HepG2 (cell line): ENCODE data around the gene ALDH3B2. TPM values are rescaled to one million over a fixed set of nuclear protein-coding genes. Genes with fewer than 3 reads are reported as not detected.

Experiments used
- ATF5 ChIP-seq: sonication (generic); formaldehyde crosslinking; IDR thresholded peaks from 2 replicates; pipeline ENCODE4 v1.4.0; 2020; ENCODE audit warnings: mild to moderate bottlenecking, low read depth, missing genetic modification reagents
- BRD4 ChIP-seq: sonication (generic); formaldehyde crosslinking; IDR thresholded peaks from 2 replicates; pipeline ENCODE4 v1.4.0; 2020; ENCODE audit warnings: missing genetic modification reagents
- ETV5 ChIP-seq: IDR thresholded peaks from 2 replicates; pipeline ENCODE4 v1.6.1; 2018; ENCODE audit warnings: missing biosample characterization, missing genetic modification reagents, inconsistent platforms, borderline replicate concordance
- HCFC1 ChIP-seq: fragments of 150-350 bp; IDR thresholded peaks from 2 replicates; pipeline ENCODE4 v1.6.1; 2014; ENCODE audit warnings: low read depth, low read length
- JUND ChIP-seq: sonication (generic); formaldehyde crosslinking; IDR thresholded peaks from 2 replicates; pipeline ENCODE4 v1.8.0; 2022; ENCODE audit warnings: mild to moderate bottlenecking, missing genetic modification reagents
- NFYC ChIP-seq: IDR thresholded peaks from 2 replicates; pipeline ENCODE4 v1.6.1; 2016; ENCODE audit warnings: missing genetic modification reagents, missing compliant biosample characterization
- NONO ChIP-seq, 2 experiments: fragments of 450-650 bp in 1 of 2; sonication (generic) in 1 of 2; formaldehyde crosslinking in 1 of 2; IDR thresholded peaks in 1 of 2; conservative IDR thresholded peaks in 1 of 2; 2 replicates each; pipeline versions ENCODE4 v1.6.1 to v1.8.0; 2017 to 2022; ENCODE audit warnings: mild to moderate bottlenecking in 1 of 2, missing genetic modification reagents in 1 of 2, moderate library complexity in 1 of 2
- PATZ1 ChIP-seq: sonication (generic); formaldehyde crosslinking; IDR thresholded peaks from 2 replicates; pipeline ENCODE4 v1.4.0; 2020; ENCODE audit warnings: missing genetic modification reagents
- RNF2 ChIP-seq: fragments of 450-650 bp; conservative IDR thresholded peaks from 2 replicates; pipeline ENCODE4 v1.6.1; 2016; ENCODE audit warnings: low read depth
- TBP ChIP-seq: sonication (generic); formaldehyde crosslinking; IDR thresholded peaks from 2 replicates; pipeline ENCODE4 v1.5.0; 2020; ENCODE audit warnings: missing genetic modification reagents
- ZBTB42 ChIP-seq: sonication (generic); formaldehyde crosslinking; IDR thresholded peaks from 2 replicates; pipeline ENCODE4 v1.5.0; 2020; ENCODE audit warnings: mild to moderate bottlenecking, missing genetic modification reagents
- ZBTB46 ChIP-seq: sonication (generic); formaldehyde crosslinking; IDR thresholded peaks from 2 replicates; pipeline ENCODE4 v1.4.0; 2020; ENCODE audit warnings: mild to moderate bottlenecking, missing genetic modification reagents, borderline replicate concordance
- ZNF121 ChIP-seq: sonication (generic); formaldehyde crosslinking; IDR thresholded peaks from 2 replicates; pipeline ENCODE4 v1.5.0; 2020; ENCODE audit warnings: mild to moderate bottlenecking, missing genetic modification reagents
- ZNF276 ChIP-seq: sonication (generic); formaldehyde crosslinking; IDR thresholded peaks from 2 replicates; pipeline ENCODE4 v1.4.0; 2020; ENCODE audit warnings: mild to moderate bottlenecking, low read depth, missing genetic modification reagents
- ZNF512 ChIP-seq: sonication (generic); formaldehyde crosslinking; IDR thresholded peaks from 2 replicates; pipeline ENCODE4 v1.4.0; 2020; ENCODE audit warnings: mild to moderate bottlenecking, missing genetic modification reagents
- ZNF547 ChIP-seq: sonication (generic); formaldehyde crosslinking; IDR thresholded peaks from 2 replicates; pipeline ENCODE4 v1.5.1; 2020; ENCODE audit warnings: mild to moderate bottlenecking, missing genetic modification reagents
- ZNF572 ChIP-seq: sonication (generic); formaldehyde crosslinking; IDR thresholded peaks from 2 replicates; pipeline ENCODE4 v1.5.1; 2020; ENCODE audit warnings: mild to moderate bottlenecking, missing genetic modification reagents
- ZNF597 ChIP-seq: sonication (generic); formaldehyde crosslinking; IDR thresholded peaks from 2 replicates; pipeline ENCODE4 v1.5.0; 2020; ENCODE audit warnings: missing genetic modification reagents
- ZNF761 ChIP-seq: sonication (generic); formaldehyde crosslinking; conservative IDR thresholded peaks from 2 replicates; pipeline ENCODE4 v1.4.0; 2020; ENCODE audit warnings: mild to moderate bottlenecking, missing genetic modification reagents
- ZNF766 ChIP-seq: sonication (generic); formaldehyde crosslinking; IDR thresholded peaks from 2 replicates; pipeline ENCODE4 v1.5.0; 2020; ENCODE audit warnings: missing genetic modification reagents, borderline replicate concordance
- ZNF816 ChIP-seq: sonication (generic); formaldehyde crosslinking; IDR thresholded peaks from 2 replicates; pipeline ENCODE4 v1.8.0; 2022; ENCODE audit warnings: missing genetic modification reagents, mild to moderate bottlenecking, borderline replicate concordance
- polyA plus RNA-seq, 8 experiments: library from polyadenylated mRNA; depleted of rRNA in 3 of 8; stranded (reverse) in 7 of 8; unstranded in 1 of 8; fragments of >200 nt; fragmentation: Illumina TruSeq in 4 of 8; extraction: Trizol in 4 of 8; gene quantifications; 2 replicates each; pipeline versions ENCODE4 v1.2.1 to v1.2.3, GENCODE V29; 2011 to 2016; ENCODE audit warnings: low read depth in 4 of 8, missing spikeins in 1 of 8, mixed read lengths in 1 of 8; ENCODE audit not compliant: insufficient read depth in 1 of 8
- total RNA-seq, 5 experiments: library from RNA; depleted of rRNA; stranded (reverse); fragments of >200 nt; fragmentation: Illumina TruSeq; extraction: Trizol; gene quantifications; 2 replicates each; pipeline ENCODE4 v1.2.3, GENCODE V29; 2016; ENCODE audit warnings: low read depth in 1 of 5

Gene ALDH3B2
- total and polyA plus RNA-seq, 2 of the 13 experiments (the other 11 are each of a cell fraction or from before 2014, with no cell fraction given): not detected

- TF ChIP-seq ZNF121 (CRISPR knock-in tag) (0 out of 2 replicates have a peak, but pooled peaks have one; percentile 11), ZNF766 (CRISPR knock-in tag) (no peak), PATZ1 (CRISPR knock-in tag) (no peak), ZBTB42 (CRISPR knock-in tag) (0 out of 2 replicates have a peak, but pooled peaks have one; percentile 1), ZBTB46 (CRISPR knock-in tag) (no peak), ZNF597 (no peak), ZNF761 (0 out of 2 replicates have a peak, but pooled peaks have one; percentile 56), ZNF816 (CRISPR knock-in tag) (no peak), ETV5 (no peak), NFYC (CRISPR knock-in tag) (no peak), ZNF276 (0 out of 2 replicates have a peak, but pooled peaks have one; percentile 19), RNF2 (no peak; the same call in 1 of the 2 replicates), BRD4 (CRISPR knock-in tag) (no peak), HCFC1 (no peak), ZNF512 (CRISPR knock-in tag) (no peak), JUND (no peak), ATF5 (CRISPR knock-in tag) (0 out of 2 replicates have a peak, but pooled peaks have one; percentile 3), NONO (IDR thresholded peaks at IDR 0.05) (no peak), NONO (CRISPR knock-in tag; conservative IDR thresholded peaks at IDR 0.05) (0 out of 2 replicates have a peak, but pooled peaks have one; percentile 11), ZNF572 (CRISPR knock-in tag) (0 out of 2 replicates have a peak, but pooled peaks have one; percentile 44), ZNF547 (CRISPR knock-in tag) (no peak), TBP (CRISPR knock-in tag) (no peak)
Measured at GRCh38 chr11:67630943-67631331, 43.5 kb downstream of the ALDH3B2 start (continued).
